SH-SY5Y (cell line): ENCODE data around the gene PTS.

Experiments used
- GATA2 ChIP-seq: IDR thresholded peaks from 2 replicates; pipeline ENCODE4 v1.6.1; 2011; ENCODE audit warnings: mild to moderate bottlenecking, low read depth, low read length
- GATA3 ChIP-seq: IDR thresholded peaks from 2 replicates; pipeline ENCODE4 v1.6.1; 2011; ENCODE audit warnings: low read depth, mild to moderate bottlenecking, low read length, moderate library complexity

GRCh38 chr11:112210890-112211289 lies 15.3 kb upstream of the PTS start:
- no peak for TF ChIP-seq GATA3
- no peak for TF ChIP-seq GATA2
